ENCODE data around the gene SLC35A5. TPM values are rescaled to one million over a fixed set of nuclear protein-coding genes. Genes with fewer than 3 reads are reported as not detected.

The SLC35A5 gene
- total RNA-seq, 1 experiment from 2014 or later: 21.4 TPM

DNA sequence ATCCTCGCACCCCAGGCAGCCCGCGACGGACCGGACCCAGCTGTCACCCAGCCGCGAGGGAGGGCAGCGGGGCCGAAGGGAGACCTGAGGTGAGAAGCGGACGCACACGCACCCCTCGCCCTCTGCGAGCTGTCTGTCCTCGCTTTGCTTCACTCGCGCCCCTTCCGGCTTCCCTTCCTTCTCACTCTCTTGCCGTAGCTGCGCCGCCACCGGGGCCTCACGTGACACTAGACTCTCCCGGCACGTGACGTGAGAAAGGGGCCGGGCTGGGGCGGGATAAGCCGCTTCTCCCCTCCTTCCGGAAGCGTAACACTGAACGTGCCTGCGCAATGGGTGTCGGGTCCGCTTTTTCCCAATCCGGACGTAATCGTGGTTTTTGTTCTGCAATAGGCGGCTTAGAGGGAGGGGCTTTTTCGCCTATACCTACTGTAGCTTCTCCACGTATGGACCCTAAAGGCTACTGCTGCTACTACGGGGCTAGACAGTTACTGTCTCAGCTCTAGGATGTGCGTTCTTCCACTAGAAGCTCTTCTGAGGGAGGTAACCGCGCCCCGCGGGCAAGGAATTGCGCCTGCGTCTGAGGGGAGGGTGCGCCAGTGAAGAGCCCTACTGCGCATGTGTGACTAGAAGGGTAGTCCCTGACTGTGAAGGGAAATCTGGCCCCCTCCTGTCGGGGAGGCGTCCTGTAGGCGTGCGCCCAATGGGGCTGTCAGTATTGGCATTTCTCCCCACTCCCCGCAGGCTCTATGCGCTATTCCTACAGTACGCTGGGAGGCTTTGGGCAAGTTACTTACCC, at the start of gene SLC35A5, which contains the start of gene ATG3 (continued):
- TF ChIP-seq FOSL1 (IDR thresholded peaks at IDR 0.05; ENCODE audit: low read depth) (no peak), POLR2AphosphoS5 (IDR thresholded peaks at IDR 0.05; ENCODE audit: low read depth, low read length) (peak; percentile 79), EGR1 (IDR thresholded peaks at IDR 0.05; ENCODE audit: low read depth) (no peak; the same call in 1 of the 2 replicates), CBX3 (IDR thresholded peaks at IDR 0.05; ENCODE audit: low read depth) (peak; percentile 87), ZFX (IDR thresholded peaks at IDR 0.05) (no peak)
- TF ChIP-seq, protein P1, sequence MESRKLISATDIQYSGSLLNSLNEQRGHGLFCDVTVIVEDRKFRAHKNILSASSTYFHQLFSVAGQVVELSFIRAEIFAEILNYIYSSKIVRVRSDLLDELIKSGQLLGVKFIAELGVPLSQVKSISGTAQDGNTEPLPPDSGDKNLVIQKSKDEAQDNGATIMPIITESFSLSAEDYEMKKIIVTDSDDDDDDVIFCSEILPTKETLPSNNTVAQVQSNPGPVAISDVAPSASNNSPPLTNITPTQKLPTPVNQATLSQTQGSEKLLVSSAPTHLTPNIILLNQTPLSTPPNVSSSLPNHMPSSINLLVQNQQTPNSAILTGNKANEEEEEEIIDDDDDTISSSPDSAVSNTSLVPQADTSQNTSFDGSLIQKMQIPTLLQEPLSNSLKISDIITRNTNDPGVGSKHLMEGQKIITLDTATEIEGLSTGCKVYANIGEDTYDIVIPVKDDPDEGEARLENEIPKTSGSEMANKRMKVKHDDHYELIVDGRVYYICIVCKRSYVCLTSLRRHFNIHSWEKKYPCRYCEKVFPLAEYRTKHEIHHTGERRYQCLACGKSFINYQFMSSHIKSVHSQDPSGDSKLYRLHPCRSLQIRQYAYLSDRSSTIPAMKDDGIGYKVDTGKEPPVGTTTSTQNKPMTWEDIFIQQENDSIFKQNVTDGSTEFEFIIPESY (IDR thresholded peaks at IDR 0.05; ENCODE audit: extremely low read depth, insufficient replicate concordance, low read length): peak; percentile 75

DNA sequence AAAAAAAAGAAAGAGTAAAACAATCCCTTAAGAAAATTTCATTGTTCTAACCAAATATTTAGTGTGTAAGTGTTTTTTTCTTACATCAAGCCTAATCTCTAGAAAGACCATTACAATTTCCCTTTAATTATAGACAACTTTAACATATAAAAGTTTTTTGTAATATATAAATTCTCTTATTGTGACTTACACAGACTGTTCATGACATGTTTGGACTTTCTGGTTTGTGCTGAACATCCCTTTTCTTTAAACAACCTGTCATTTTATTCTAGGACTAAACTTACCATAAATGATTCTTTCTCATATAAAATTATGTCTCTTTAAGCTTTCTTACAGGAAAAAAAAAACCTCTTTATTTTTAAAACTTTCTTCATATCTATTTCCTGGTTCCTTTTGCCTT, 49.5 kb upstream of the SLC35A5 start:
- Histone ChIP-seq H3K4me1 (ENCODE audit: control insufficient read depth in 1 of 2, insufficient read depth in 2 of 2, low read length in 2 of 2) (no peaks in the 10 kb centered on the region), H3K4me3 (replicated peaks in 1 of 2; ENCODE audit: low read depth in 1 of 2, low read length in 2 of 2) (no peak overlapping the region), H3K9ac (ENCODE audit: low read length) (no peak overlapping the region), H3K27me3 (ENCODE audit: insufficient read depth, low read length) (no peaks in the 10 kb centered on the region), H3K79me2 (ENCODE audit: insufficient read depth, low read length) (no peaks in the 10 kb centered on the region), H4K20me1 (ENCODE audit: insufficient read depth) (no peaks in the 10 kb centered on the region), H3K36me3 (ENCODE audit: control insufficient read depth in 1 of 2, insufficient read depth in 2 of 2, low read length in 2 of 2) (no peaks in the 10 kb centered on the region), H3K9me2 (ENCODE audit: insufficient read depth) (no peaks in the 10 kb centered on the region), H3K27ac (ENCODE audit: low read depth, low read length) (no peak overlapping the region), H3K9me3 (ENCODE audit: control insufficient read depth in 1 of 2, insufficient read depth in 1 of 2, low read depth in 1 of 2, low read length in 2 of 2) (peaks cover 0 to 4% of the 10 kb centered on the region in 2 experiments; a peak in 1 of 4 replicates), H2AFZ (ENCODE audit: low read depth, low read length, poor library complexity, severe bottlenecking) (no peak overlapping the region), H3K4me2 (ENCODE audit: low read length) (no peak overlapping the region)
- no TSS peak for BruUV-seq (replicated peaks)
- TF ChIP-seq RAD21 (IDR thresholded peaks at IDR 0.05; ENCODE audit: low read depth) (no peak), EGR1 (IDR thresholded peaks at IDR 0.05; ENCODE audit: low read depth) (no peak), FOSL1 (IDR thresholded peaks at IDR 0.05; ENCODE audit: low read depth) (no peak), EZH2 (IDR thresholded peaks at IDR 0.05) (no peak), CEBPB (IDR thresholded peaks at IDR 0.05; ENCODE audit: low read depth) (no peak), CBX3 (IDR thresholded peaks at IDR 0.05; ENCODE audit: low read depth) (no peak), EZH2phosphoT487 (IDR thresholded peaks at IDR 0.05; ENCODE audit: borderline replicate concordance) (no peak)
- TF ChIP-seq, protein P2, sequence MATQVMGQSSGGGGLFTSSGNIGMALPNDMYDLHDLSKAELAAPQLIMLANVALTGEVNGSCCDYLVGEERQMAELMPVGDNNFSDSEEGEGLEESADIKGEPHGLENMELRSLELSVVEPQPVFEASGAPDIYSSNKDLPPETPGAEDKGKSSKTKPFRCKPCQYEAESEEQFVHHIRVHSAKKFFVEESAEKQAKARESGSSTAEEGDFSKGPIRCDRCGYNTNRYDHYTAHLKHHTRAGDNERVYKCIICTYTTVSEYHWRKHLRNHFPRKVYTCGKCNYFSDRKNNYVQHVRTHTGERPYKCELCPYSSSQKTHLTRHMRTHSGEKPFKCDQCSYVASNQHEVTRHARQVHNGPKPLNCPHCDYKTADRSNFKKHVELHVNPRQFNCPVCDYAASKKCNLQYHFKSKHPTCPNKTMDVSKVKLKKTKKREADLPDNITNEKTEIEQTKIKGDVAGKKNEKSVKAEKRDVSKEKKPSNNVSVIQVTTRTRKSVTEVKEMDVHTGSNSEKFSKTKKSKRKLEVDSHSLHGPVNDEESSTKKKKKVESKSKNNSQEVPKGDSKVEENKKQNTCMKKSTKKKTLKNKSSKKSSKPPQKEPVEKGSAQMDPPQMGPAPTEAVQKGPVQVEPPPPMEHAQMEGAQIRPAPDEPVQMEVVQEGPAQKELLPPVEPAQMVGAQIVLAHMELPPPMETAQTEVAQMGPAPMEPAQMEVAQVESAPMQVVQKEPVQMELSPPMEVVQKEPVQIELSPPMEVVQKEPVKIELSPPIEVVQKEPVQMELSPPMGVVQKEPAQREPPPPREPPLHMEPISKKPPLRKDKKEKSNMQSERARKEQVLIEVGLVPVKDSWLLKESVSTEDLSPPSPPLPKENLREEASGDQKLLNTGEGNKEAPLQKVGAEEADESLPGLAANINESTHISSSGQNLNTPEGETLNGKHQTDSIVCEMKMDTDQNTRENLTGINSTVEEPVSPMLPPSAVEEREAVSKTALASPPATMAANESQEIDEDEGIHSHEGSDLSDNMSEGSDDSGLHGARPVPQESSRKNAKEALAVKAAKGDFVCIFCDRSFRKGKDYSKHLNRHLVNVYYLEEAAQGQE (IDR thresholded peaks at IDR 0.05; ENCODE audit: low read depth): no peak
- TF ChIP-seq, protein P1 (IDR thresholded peaks at IDR 0.05; ENCODE audit: extremely low read depth, insufficient replicate concordance, low read length): no peak
- DNase-seq (ENCODE audit: low read depth, low spot score) (no peak), ATAC-seq (no peak)
- ChIA-PET RAD21 (ENCODE audit: low non-redundant PET in 1 of 2, low total read pairs in 2 of 2, uncharacterized antibody in 2 of 2, unreplicated experiment in 2 of 2) (no interaction called here), CTCF (no interaction called here), POLR2A (no interaction called here)
- intact Hi-C loops (cut with micrococcal nuclease): no loop called here
